HepG2 (cell line): ENCODE data around the gene RAB28. TPM values are rescaled to one million over a fixed set of nuclear protein-coding genes. Genes with fewer than 3 reads are reported as not detected.

ENCODE experiments used
- AGO2 ChIP-seq: fragments of 200-400 bp; formaldehyde crosslinking; optimal IDR thresholded peaks from 2 replicates; pipeline ENCODE3; 2017; ENCODE audit warnings: mild to moderate bottlenecking, low read depth, low read length, moderate library complexity
- EHMT2 ChIP-seq: fragments of 200-600 bp; sonication (generic); IDR thresholded peaks from 2 replicates; pipeline ENCODE4 v1.7.0; 2017; ENCODE audit warnings: antibody characterized with exemption, low read depth, low read length, borderline replicate concordance
- ETV5 ChIP-seq: IDR thresholded peaks from 2 replicates; pipeline ENCODE4 v1.6.1; 2018; ENCODE audit warnings: missing biosample characterization, missing genetic modification reagents, inconsistent platforms, borderline replicate concordance
- GATAD1 ChIP-seq: IDR thresholded peaks from 2 replicates; pipeline ENCODE4 v1.6.1; 2016; ENCODE audit warnings: missing genetic modification reagents, missing compliant biosample characterization
- HNRNPLL ChIP-seq: fragments of 200-400 bp; formaldehyde crosslinking; IDR thresholded peaks from 2 replicates; pipeline ENCODE4 v1.6.1; 2017; ENCODE audit warnings: mild to moderate bottlenecking, low read depth, low read length; ENCODE audit not compliant: poor library complexity, severe bottlenecking
- HOXA5 ChIP-seq: sonication (generic); formaldehyde crosslinking; IDR thresholded peaks from 2 replicates; pipeline ENCODE4 v1.4.0; 2020; ENCODE audit warnings: missing genetic modification reagents
- KAT2B ChIP-seq: fragments of 150-350 bp; IDR thresholded peaks from 2 replicates; pipeline ENCODE4 v1.6.1; 2014; ENCODE audit warnings: low read depth, low read length, borderline replicate concordance
- KLF9 ChIP-seq: IDR thresholded peaks from 2 replicates; pipeline ENCODE4 v1.6.1; 2016; ENCODE audit warnings: low read depth
- MBD4 ChIP-seq: IDR thresholded peaks from 2 replicates; pipeline ENCODE4 v1.6.1; 2012; ENCODE audit warnings: low read length, inconsistent platforms, borderline replicate concordance
- MTF2 ChIP-seq: sonication (generic); formaldehyde crosslinking; IDR thresholded peaks from 2 replicates; pipeline ENCODE4 v1.5.0; 2020; ENCODE audit warnings: missing genetic modification reagents, borderline replicate concordance
- NRL ChIP-seq: sonication (generic); formaldehyde crosslinking; IDR thresholded peaks from 2 replicates; pipeline ENCODE4 v1.5.0; 2020; ENCODE audit warnings: missing genetic modification reagents, mild to moderate bottlenecking, moderate library complexity, borderline replicate concordance
- RAD21 ChIP-seq: fragments of 450-650 bp; formaldehyde crosslinking; IDR thresholded peaks from 2 replicates; pipeline ENCODE4 v1.5.0; 2020; ENCODE audit warnings: mild to moderate bottlenecking
- SALL1 ChIP-seq: sonication (generic); formaldehyde crosslinking; IDR thresholded peaks from 2 replicates; pipeline ENCODE4 v1.8.0; 2022; ENCODE audit warnings: mild to moderate bottlenecking, missing genetic modification reagents
- SETDB1 ChIP-seq: sonication (generic); formaldehyde crosslinking; IDR thresholded peaks from 2 replicates; pipeline ENCODE4 v1.5.1; 2020; ENCODE audit warnings: missing genetic modification reagents, mild to moderate bottlenecking, borderline replicate concordance
- SOX5 ChIP-seq: IDR thresholded peaks from 2 replicates; pipeline ENCODE4 v1.6.1; 2016; ENCODE audit warnings: borderline replicate concordance
- TIGD3 ChIP-seq: sonication (generic); formaldehyde crosslinking; IDR thresholded peaks from 2 replicates; pipeline ENCODE4 v1.5.1; 2020; ENCODE audit warnings: mild to moderate bottlenecking, missing genetic modification reagents, borderline replicate concordance
- ZBTB20 ChIP-seq: sonication (generic); formaldehyde crosslinking; IDR thresholded peaks from 2 replicates; pipeline ENCODE4 v1.8.1; 2023; ENCODE audit warnings: missing genetic modification reagents, low read depth, mild to moderate bottlenecking, borderline replicate concordance
- ZFX ChIP-seq: sonication (generic); formaldehyde crosslinking; IDR thresholded peaks from 2 replicates; pipeline ENCODE4 v1.4.0; 2020; ENCODE audit warnings: mild to moderate bottlenecking, low read depth, missing genetic modification reagents, moderate library complexity
- ZNF124 ChIP-seq: sonication (generic); formaldehyde crosslinking; IDR thresholded peaks from 2 replicates; pipeline ENCODE4 v1.4.0; 2020; ENCODE audit warnings: missing genetic modification reagents
- ZNF3 ChIP-seq: IDR thresholded peaks from 2 replicates; pipeline ENCODE4 v1.7.0; 2017; ENCODE audit warnings: inconsistent platforms
- ZNF33B ChIP-seq: sonication (generic); formaldehyde crosslinking; IDR thresholded peaks from 2 replicates; pipeline ENCODE4 v1.5.1; 2020; ENCODE audit warnings: mild to moderate bottlenecking, missing genetic modification reagents
- ZNF382 ChIP-seq: sonication (generic); formaldehyde crosslinking; IDR thresholded peaks from 2 replicates; pipeline ENCODE4 v1.5.0; 2020; ENCODE audit warnings: missing genetic modification reagents, mild to moderate bottlenecking, borderline replicate concordance
- ZNF501 ChIP-seq: sonication (generic); formaldehyde crosslinking; IDR thresholded peaks from 2 replicates; pipeline ENCODE4 v1.5.1; 2020; ENCODE audit warnings: mild to moderate bottlenecking, moderate library complexity, missing genetic modification reagents
- ZNF546 ChIP-seq: sonication (generic); formaldehyde crosslinking; conservative IDR thresholded peaks from 2 replicates; pipeline ENCODE4 v1.8.1; 2023; ENCODE audit warnings: mild to moderate bottlenecking, missing genetic modification reagents
- ZNF550 ChIP-seq: sonication (generic); formaldehyde crosslinking; IDR thresholded peaks from 2 replicates; pipeline ENCODE4 v1.4.0; 2020; ENCODE audit warnings: mild to moderate bottlenecking, missing genetic modification reagents, borderline replicate concordance
- ZNF782 ChIP-seq: sonication (generic); formaldehyde crosslinking; IDR thresholded peaks from 2 replicates; pipeline ENCODE4 v1.4.0; 2020; ENCODE audit warnings: missing genetic modification reagents, mild to moderate bottlenecking, borderline replicate concordance
- ZNF878 ChIP-seq: sonication (generic); formaldehyde crosslinking; IDR thresholded peaks from 2 replicates; pipeline ENCODE4 v1.8.1; 2023; ENCODE audit warnings: mild to moderate bottlenecking, missing genetic modification reagents, moderate library complexity
- ZSCAN25 ChIP-seq: sonication (generic); formaldehyde crosslinking; IDR thresholded peaks from 2 replicates; pipeline ENCODE4 v1.8.0; 2022; ENCODE audit warnings: mild to moderate bottlenecking, missing genetic modification reagents
- polyA plus RNA-seq, 8 experiments: library from polyadenylated mRNA; depleted of rRNA in 3 of 8; stranded (reverse) in 7 of 8; unstranded in 1 of 8; fragments of >200 nt; fragmentation: Illumina TruSeq in 4 of 8; extraction: Trizol in 4 of 8; gene quantifications; 2 replicates each; pipeline versions ENCODE4 v1.2.1 to v1.2.3, GENCODE V29; 2011 to 2016; ENCODE audit warnings: low read depth in 4 of 8, missing spikeins in 1 of 8, mixed read lengths in 1 of 8; ENCODE audit not compliant: insufficient read depth in 1 of 8
- total RNA-seq, 5 experiments: library from RNA; depleted of rRNA; stranded (reverse); fragments of >200 nt; fragmentation: Illumina TruSeq; extraction: Trizol; gene quantifications; 2 replicates each; pipeline ENCODE4 v1.2.3, GENCODE V29; 2016; ENCODE audit warnings: low read depth in 1 of 5
- TF ChIP-seq, protein P1 (sequence below): sonication (generic); formaldehyde crosslinking; IDR thresholded peaks from 2 replicates; pipeline ENCODE4 v1.9.0; 2021; ENCODE audit warnings: missing genetic modification reagents, borderline replicate concordance

Gene RAB28
- total and polyA plus RNA-seq, 2 of the 13 experiments (the other 11 are each of a cell fraction or from before 2014, with no cell fraction given) = 11.8 to 18.2 TPM

- TF ChIP-seq ZNF124 (CRISPR knock-in tag) (no peak), ZNF33B (CRISPR knock-in tag) (peak; percentile 62; the same call in 1 of the 2 replicates), EHMT2 (no peak), HOXA5 (CRISPR knock-in tag) (peak; percentile 68; the same call in 1 of the 2 replicates), SOX5 (no peak), MBD4 (no peak), ZNF3 (CRISPR knock-in tag) (no peak), ZBTB20 (0 out of 2 replicates have a peak, but pooled peaks have one; percentile 21), NRL (no peak), TIGD3 (CRISPR knock-in tag) (no peak), GATAD1 (CRISPR knock-in tag) (peak; percentile 45; the same call in 1 of the 2 replicates), RAD21 (CRISPR knock-in tag) (no peak), ZFX (CRISPR knock-in tag) (peak; percentile 72), SETDB1 (CRISPR knock-in tag) (no peak), ZNF782 (no peak), AGO2 (no peak), ETV5 (CRISPR knock-in tag) (no peak), ZNF550 (CRISPR knock-in tag) (no peak), KAT2B (no peak), MTF2 (CRISPR knock-in tag) (no peak), HNRNPLL (peak; percentile 60), KLF9 (CRISPR knock-in tag) (no peak), ZNF501 (CRISPR knock-in tag) (peak; percentile 59), ZSCAN25 (CRISPR knock-in tag) (0 out of 2 replicates have a peak, but pooled peaks have one; percentile 32), SALL1 (CRISPR knock-in tag) (no peak), ZNF878 (CRISPR knock-in tag) (no peak), ZNF546 (CRISPR knock-in tag) (no peak), ZNF382 (CRISPR knock-in tag) (no peak)
- TF ChIP-seq, protein P1, sequence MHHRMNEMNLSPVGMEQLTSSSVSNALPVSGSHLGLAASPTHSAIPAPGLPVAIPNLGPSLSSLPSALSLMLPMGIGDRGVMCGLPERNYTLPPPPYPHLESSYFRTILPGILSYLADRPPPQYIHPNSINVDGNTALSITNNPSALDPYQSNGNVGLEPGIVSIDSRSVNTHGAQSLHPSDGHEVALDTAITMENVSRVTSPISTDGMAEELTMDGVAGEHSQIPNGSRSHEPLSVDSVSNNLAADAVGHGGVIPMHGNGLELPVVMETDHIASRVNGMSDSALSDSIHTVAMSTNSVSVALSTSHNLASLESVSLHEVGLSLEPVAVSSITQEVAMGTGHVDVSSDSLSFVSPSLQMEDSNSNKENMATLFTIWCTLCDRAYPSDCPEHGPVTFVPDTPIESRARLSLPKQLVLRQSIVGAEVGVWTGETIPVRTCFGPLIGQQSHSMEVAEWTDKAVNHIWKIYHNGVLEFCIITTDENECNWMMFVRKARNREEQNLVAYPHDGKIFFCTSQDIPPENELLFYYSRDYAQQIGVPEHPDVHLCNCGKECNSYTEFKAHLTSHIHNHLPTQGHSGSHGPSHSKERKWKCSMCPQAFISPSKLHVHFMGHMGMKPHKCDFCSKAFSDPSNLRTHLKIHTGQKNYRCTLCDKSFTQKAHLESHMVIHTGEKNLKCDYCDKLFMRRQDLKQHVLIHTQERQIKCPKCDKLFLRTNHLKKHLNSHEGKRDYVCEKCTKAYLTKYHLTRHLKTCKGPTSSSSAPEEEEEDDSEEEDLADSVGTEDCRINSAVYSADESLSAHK (CRISPR knock-in tag) = no peak
Measured at GRCh38 chr4:13484122-13484748, at the start of gene RAB28 (continued).
